Renal pelvis (tissue), 4 donors: Measurements from ENCODE around the gene BACH2. TPM values are rescaled to one million over a fixed set of nuclear protein-coding genes. Genes with fewer than 3 reads are reported as not detected.

Source experiments
- DNase-seq: peaks from one replicate; pipeline ENCODE4 v3.0.0-alpha.2; 2013
- polyA plus RNA-seq, 3 donors: library from polyadenylated mRNA; unstranded; fragments of 120-200 nt; gene quantifications; one replicate each; pipeline ENCODE4 v1.2.1, GENCODE V29; 2013; ENCODE audit not compliant: insufficient read length in 3 of 3

BACH2 gene
- polyA plus RNA-seq, 3 donors = 9.2 to 11.0 (median 9.9) TPM

DNA sequence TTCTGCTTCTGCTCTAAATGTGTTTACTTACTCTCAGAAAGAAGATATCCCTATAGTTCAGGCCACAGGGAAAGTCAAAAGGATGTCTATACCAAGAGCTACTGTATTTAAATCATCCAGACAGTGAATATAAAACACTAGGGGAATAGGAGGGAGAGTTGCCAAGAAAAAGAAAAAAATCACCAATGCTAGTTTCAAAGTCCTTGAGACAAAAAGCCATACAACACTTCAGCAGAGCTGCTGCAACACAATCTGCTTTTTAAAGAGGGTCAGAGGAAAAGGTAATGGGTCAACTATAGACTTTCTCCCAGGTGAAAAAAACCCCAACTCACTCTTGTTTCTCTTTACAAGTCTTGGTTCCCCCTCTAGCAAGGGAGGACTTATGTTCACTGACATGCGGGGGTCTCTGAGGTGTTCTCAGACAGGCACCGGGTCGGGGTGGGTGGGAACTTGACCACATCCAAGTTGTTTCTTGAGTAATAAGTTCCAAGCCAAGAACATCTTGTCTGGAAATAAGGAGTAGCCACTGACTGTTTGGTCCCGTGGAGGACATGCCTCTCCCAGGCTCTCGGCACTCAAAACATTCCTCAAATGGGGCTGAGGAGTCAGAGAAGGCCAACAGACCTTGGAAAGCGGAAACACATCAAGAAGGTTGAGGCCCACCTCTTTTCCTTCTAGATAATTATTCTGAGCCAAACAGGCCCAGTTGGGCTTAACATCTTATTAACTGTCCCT is 354.7 kb downstream of the BACH2 start:
- DNase-seq = peak; percentile 47

DNA sequence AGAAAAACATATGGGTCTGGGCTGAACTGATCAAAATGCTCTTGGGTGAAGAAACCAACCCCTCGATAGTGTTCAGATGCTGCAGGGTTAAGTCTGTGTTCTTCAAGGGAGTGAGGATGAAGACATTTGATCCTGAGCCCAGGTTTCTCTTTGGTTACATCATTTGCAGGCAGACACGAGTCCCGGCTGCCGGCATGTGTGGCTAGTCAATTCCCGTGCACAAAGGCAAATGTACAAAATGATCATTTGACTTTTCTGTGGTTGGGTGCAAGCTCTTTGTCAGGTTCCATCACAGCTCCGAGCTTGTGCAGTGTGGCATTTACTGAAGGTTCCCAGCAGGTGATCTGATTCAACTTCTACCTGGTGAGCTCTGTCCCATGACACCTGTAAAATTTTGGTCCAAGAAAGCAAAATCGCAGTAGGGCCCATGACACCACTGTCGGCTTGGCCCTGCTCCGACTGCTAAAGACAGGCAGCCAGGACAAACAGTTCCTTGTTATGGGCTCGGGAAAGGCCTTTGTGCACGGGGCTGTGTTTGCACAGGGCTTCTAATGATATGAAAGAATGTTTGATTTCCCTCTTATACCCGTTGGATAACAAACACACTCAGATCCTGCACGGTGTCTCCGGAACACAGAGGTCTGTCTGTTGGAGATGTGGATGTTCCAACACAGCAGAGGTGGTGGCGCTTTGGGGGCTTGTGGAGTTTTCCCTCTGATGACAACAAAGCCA is 355.4 kb downstream of the BACH2 start:
- DNase-seq = no peak

DNA sequence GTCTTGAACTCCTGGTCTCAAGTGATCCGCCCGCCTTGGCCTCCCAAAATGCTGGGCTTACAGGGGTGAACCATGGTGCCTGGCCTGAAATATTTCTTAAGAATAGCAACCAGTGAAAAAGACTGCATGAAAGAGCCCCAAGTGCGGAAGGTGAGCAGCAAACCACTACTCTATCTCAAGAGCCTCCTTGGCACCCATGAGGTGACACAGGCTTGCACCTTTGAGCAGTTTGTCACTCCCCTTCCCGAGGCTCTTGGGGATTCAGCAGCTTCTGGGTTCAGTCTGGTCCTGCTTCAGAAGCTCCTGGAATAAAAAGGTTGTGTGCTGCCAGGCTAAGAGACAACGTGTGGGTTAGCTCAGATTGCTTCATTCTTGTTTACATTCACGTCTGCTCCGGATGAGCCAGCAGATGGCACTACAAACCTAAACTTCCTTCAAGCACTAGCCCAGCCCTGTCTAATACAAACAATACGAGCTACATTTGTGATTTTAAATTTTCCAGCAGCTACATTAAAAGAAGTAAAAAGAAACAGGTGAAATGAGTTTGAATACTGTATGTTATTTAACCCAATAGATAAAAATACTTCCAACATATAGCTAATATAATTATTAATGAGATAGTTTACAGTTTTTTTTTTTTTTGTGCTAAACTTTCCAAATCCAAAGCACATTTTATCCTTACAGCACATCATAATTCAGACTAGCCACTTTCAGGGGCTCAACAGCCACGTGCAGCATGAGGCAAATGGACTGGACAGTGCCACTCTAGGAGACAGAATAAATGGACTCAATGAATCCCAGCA is 356.2 kb downstream of the BACH2 start:
- peak; percentile 80 for DNase-seq

DNA sequence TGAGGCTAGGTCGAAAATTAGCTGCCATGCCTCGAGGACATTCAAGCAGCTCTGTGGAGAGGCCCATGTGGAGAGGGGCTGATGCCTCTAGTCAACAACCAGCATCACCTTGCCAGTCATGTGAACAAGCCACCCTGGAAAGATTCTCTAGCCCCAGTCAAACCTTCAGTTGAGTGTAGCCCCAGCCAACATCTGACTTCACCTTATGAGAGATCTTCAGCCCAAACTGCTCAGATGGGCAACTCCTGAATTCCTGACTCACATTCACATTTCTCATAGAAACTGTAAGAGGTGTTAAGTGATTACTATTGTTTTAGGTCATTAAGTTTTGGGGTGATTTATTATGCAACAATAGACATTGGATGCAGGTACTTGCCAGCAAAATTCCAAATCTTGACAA is 357.5 kb downstream of the BACH2 start:
- DNase-seq = no peak

DNA sequence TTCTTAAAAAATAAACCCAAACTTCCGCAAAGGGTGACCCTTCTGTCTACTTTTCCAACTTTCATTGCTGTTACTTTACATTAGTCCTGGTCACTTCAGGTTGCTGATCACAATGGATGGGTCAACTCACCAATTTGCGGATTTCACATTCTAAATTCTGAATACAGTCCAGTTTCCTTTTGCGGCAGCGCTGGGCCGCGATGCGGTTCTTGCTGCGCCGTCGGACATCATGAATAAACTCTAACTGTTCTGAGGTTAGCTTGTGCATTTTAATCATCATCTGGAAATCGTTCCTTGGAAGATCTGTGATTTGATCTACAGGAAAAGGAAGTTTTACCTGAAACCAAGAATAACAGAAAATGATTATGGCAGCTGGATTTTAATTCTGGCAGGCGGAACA is 358.6 kb downstream of the BACH2 start:
- no peak for DNase-seq

DNA sequence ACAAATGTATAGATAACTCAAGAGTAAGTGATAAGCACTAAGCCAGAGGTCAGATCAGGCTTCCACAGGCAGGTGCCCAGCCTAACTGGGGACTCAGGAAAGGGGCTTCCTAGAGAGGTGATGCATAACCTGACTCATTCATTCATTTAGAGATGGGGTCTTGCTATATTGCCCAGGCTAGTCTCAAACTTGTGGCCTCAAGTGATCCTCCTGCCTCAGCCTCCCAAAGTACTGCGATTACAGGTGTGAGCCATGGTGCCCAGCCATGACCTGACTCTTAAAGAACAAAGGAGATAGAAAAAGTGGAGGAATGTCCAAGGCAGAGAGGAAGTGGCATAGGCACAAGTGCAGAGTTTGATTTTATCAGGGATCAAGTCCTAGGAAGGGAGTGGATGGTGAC is 360.5 kb downstream of the BACH2 start:
- DNase-seq = no peak

DNA sequence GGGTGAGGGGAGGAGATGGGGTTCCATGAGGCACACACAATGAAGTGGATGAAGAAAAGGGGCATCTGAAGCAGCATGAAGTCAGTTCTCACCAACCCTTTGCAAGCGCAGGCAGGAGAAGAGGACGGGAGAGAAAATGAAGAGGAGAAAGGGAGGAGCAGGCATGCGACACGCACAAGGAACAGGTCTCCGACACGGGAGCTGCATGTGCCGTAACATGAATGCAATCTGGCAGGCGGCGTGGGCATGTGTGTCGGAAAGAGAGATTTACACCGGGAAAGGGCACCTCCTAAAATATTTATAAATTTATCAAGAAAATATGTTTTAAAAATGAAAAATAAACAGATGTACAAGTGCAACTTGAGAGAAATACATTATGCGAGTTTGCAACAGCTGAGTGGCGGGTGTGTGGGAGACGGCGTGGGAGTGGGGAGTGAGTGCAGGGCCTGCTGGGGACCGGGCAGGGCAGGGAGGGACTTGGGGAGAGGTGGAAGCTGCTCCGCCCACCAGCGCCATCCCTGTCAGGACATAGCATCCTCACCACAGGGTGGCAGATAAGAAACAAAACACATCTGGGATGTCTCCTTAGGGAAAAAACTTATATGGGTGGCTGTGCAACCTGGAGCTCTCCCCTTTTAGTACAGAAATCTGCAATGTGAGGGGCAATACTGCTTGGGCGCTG is 361.8 kb downstream of the BACH2 start:
- DNase-seq = no peak

DNA sequence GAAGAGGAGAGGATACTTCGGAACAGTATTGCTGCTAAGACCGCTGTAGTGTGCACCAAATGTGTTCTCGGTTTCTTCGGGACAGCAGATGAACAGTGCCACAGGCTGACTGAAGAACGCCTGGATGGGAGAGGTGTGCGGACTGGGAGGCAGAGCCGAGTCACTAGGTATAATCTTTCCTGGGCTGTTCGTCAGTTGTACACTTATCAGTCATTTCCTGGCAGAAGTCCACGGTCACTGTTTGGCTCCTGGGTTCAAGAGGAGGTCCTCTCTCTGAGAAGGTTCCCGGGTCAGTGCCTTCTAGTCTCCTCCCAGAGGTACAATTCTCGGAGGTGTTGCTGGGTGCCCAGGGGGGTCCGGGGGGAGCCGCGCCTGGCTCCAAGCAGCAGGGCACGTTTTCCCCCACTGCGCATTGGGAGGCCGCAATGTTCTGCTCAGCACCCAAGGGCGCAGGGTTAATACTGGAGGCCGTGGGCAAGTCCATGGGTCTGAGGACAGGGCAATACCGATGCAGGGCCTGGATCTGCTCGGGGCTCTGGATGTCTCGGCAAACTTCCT is 364.3 kb downstream of the BACH2 start:
- DNase-seq = no peak

DNA sequence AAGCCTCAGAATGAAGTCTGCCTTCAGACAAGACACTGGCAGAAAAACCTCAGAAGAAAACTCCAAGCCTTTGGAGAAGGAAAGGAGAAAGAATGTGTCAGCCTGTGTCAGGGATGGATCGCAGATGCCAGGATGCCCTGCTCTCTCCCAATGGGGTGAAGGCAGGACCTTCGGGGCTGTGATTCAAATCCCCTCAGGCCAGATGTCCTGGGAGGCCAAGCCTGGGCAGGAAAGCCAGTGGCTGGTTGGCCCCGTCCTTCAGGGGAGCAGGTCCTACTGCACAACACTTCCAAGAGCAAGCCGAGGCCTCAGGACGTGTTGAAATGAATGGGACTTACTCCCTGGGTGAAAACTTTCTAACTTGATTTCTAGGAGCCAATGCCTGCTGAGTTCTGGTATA is 365.9 kb downstream of the BACH2 start:
- no peak for DNase-seq

DNA sequence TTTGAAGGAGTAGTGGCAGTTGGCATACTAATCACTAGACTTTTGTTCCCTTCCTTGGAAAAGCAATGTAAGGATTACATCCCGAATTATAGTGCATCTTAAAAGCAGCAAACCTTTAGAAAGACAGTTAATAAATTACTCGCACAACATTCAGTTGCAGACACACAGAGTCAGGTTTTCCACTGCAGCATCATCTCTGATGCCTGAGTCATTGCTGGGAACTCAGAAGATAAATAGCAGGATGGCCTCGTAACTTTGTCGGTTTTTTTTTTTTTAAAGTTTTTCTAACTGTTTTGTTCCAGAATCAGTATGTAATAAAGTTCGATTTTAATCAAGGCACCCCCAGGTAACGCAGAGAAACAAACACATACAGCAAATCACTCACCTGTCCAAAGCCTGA is 368.0 kb downstream of the BACH2 start:
- DNase-seq = no peak

DNA sequence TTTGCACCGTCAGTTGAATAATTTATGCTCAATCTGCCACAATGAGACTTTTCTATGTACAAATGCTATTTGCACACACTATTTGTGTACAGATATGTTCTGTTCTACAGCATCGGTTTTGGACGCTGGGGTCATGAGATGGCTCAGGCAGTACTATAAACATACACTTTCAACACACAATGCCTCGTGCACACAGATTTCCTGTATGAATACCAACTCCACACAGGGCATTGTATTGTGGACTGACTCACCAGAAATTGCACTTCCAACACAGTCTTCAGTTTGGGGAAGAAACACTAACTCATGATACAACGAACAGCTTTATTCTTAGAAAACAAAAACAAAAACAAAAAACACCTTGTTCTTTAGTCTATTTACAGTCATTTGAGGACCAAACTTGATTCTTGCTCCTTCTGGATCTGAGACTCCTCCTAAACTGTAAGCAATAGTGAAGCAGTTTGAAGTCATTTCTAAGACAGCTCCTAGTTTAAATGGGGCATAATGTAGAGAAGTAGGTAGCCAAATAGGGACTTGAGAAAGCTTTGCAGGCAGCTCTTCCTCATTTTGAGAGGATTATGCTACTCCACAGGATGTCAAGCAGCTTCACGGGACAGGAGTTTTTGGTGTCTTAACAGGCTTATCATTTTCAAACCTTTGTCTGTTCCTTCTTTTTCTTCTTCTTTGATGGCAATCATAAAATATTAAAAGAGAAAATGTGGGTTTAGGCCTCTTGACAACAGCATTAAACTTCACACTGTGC is 368.7 kb downstream of the BACH2 start:
- DNase-seq = no peak

DNA sequence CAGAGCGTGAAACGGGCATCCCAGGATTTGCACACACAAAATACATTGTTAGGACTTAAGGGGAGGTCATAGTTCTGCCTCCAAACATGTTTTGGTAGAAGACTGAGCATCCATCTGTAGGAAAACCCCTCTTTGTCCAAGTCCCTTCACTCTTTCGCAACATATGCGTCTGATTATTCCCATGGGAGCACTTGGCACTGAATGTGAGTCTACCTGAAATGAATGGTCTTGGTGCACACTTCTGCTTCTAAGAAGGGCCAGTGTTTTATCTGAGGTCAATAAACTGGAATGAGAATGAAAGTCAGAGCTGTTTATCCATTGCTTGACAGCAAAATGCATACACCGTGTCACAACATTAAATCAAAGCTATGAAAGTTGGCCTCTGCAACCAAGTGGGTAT is 369.4 kb downstream of the BACH2 start:
- no peak for DNase-seq

DNA sequence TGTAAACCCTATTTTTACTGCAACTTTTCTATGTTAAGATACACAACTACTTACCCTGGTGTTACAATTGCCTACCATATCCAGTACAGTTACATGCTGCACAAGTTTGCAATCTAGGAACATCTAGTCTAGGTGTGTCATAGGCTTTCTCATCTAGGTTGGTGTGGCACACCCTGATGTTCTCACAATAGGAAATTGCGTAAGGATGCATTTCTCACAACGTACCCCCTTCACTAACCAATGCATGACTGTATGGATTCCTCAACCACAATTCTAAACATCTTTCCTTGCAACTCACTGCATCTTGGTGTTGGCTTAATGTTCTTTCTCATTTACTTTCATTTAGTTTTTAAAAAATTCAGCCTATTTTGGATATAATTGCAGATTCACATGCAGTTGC is 370.8 kb downstream of the BACH2 start:
- DNase-seq = no peak

DNA sequence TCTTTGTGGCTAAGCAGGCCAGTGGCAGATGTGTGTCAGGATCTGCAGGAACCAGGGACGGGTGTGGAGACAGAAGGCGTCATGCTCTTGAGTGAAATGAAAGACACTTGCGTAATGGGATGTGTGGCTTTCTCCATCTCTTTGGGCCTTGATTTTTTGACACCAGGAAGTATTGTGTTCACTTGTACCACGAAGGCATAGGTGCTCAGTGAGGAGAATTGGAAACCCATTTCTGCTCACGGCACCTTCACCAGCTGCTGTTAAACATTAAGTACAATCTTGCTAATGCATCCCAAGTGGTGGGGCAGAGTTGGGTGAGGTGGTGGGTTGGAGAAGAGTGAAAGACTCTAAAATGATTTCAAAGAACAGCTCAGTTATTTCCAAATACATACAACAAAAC is 372.4 kb downstream of the BACH2 start:
- DNase-seq = no peak

DNA sequence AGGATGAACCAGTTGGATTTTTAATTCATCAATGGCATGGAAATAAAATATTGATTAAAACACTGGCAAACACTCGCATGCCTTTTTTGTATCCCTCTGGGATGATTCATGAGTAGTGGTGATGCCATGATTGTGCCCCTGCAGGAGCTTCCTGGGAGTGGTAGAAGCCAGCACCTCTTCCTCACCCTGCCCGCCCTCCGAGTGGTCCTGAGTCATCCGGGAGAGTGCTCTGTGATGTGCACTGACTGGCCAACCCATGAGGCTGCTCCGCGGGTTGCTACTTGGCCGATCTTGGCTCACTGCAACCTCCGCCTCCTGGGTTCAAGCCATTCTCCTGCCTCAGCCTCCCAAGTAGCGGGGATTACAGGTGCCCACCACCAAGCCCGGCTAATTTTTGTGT is 375.0 kb downstream of the BACH2 start:
- DNase-seq = no peak

DNA sequence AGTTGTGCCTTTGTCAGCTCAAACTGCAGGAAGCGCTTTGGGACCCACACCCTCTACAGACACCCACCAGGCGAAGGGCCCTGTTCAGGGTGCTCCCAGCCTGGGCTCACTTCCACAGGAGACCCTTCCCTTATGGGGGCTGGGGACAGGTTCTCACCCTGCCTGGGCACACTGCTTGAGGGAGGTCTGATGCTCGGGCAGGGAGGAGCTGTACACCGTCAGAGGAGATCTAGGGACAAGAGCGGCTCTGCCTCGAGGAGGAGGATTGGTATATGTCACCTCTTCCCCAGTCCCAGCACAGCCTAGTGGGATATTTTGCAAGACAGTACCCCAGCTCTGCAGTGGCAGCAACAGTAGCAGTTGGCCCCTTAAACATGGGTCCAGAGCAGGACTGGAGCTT is 375.4 kb downstream of the BACH2 start:
- DNase-seq = no peak

DNA sequence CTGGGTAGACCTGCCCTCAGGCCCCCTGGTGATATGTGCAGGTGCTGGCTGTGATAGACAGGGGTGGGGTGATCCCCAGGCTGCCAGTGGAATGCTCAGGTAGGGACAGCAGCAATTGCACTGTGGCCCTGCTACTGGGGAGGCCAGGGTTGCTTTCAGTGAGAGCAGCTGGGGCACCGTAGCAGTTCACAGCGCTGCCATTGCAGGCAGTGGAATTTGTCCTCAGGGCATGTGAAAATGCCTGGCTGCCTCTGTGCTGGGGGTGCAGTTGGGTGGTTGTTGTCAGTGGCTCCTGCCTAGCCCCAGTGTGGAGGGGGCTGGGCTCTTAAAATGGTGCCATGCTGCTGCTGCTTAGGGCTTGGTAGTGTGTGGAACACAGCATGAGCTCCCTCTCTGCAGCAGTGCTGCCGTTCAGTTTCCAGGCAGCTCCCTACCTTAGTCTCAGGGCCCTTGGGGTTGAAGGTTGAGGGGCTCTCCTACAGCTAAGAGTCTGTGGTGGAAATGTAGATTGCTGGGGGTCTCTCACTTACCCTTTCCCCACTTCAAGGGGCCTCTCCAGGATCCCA is 378.8 kb downstream of the BACH2 start:
- DNase-seq = no peak

DNA sequence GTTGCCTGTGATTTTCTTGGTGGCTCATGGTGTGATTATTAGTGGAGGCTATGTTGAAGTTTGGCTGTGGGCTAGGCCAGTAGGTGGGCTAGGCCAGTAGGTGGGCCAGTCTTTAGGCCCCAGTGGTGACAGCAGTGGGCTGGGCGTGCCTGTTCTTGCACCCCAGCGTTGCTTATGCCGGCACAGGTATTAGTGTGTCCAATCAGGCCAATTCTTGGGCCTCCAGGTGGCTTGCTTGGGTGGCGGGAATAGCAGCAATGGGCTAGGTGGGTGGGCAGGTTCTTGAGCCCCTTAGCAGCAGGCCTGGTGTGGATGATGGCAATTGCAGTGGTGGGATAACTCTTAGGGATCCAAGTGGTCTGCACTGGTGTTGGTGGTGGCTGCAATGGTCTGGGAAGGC is 379.4 kb downstream of the BACH2 start:
- no peak for DNase-seq

DNA sequence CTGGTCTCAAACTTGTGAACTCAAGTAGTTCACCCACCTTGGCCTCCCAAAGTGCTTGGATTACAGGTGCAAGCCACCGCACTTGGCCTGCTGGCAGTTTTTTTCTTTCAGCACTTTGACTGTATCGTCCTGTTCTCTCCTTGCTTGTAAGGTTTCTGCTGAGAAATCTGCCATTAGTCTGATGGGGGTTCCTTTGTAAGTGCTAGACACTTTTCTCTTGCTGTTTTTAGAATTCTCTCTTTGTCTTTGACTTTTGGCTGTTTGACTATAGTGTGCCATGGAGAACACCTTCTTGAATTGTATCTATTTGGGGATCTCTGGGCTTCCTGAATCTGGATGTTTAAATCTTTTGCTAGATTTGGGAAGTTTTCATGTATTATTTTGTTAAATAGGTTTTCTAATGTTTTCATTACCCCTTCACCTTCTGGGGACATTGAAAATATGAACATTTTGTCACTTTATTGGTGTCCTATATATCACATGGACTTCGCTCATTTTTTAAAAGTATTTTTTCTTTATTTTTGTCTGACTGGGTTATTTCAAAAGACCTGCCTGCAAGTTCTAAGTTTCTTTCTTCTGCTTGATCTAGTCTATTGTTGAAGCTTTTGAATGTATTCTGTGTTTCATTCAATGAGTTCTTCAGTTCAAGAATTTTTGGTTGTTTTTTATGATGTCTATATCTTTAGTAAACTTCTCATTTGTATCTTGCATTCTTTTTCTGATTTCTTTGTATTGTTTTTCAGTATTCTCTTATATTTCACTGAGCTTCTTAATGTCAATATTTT is 380.3 kb downstream of the BACH2 start:
- no peak for DNase-seq

DNA sequence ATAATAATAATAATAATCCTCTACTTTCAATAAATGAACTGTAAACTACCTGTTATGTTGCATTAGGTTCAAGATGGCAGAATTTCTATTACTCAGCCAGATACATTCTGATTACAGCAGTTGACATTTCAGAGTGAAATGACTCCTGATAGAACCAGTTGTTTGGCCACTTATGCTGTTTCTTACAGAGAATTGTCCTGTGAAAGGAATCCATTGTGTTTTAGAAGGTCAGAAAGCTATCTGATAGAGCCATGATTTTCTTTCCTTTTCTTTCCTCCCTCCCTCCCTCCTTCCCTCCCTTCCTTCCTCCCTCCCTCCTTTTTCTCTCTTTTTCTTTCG is 385.8 kb downstream of the BACH2 start:
- DNase-seq = no peak
